Fibroblast of skin of right biceps (primary cell): ENCODE results near the gene RRH.
A peak's percentile ranks its signal among the peaks of the same experiment; 100 is the strongest.
"Not testable (repeated sequence)": the region's sequence is repeated elsewhere in the genome, so short reads cannot be mapped to it uniquely, and the experiment has no call there.

ENCODE experiments used
- DNase-seq: peaks from one replicate; pipeline ENCODE4 v3.0.0-alpha.2; 2013

The RRH gene, protein sequence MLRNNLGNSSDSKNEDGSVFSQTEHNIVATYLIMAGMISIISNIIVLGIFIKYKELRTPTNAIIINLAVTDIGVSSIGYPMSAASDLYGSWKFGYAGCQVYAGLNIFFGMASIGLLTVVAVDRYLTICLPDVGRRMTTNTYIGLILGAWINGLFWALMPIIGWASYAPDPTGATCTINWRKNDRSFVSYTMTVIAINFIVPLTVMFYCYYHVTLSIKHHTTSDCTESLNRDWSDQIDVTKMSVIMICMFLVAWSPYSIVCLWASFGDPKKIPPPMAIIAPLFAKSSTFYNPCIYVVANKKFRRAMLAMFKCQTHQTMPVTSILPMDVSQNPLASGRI

GRCh38 chr4:109827672-109828071, at the start of gene RRH:
Gene RRH (plus strand): TSS chr4:109827972. CDS start chr4:109828028, 56 bp downstream.
- DNase-seq: no peak

- not testable (repeated sequence) for DNase-seq
Measured at GRCh38 chr4:109782092-109782491, 45.7 kb upstream of the RRH start.

GRCh38 chr4:109786846-109787245, 40.9 kb upstream of the RRH start:
- DNase-seq: no peak

GRCh38 chr4:109787807-109788206, 40.0 kb upstream of the RRH start:
- no peak for DNase-seq

DNA sequence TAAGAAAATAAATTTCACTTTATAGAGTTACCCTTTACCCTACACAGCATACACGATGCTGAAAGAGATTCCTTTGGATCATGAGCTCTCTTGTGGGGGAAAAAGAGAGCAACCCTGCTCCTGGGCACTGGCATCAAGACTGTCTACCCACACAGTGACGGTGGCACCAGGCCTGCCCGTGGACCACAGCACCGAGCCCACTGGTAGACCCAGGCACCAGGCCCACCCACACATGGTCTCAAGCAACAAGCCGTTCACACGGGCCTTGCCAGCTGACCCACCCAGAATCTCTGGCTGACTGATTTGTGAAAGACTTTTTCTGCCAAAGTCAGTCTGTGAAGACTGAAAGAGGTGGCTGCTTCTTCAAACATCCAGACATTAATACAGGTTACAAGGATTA, 32.7 kb upstream of the RRH start:
- DNase-seq: no peak

DNA sequence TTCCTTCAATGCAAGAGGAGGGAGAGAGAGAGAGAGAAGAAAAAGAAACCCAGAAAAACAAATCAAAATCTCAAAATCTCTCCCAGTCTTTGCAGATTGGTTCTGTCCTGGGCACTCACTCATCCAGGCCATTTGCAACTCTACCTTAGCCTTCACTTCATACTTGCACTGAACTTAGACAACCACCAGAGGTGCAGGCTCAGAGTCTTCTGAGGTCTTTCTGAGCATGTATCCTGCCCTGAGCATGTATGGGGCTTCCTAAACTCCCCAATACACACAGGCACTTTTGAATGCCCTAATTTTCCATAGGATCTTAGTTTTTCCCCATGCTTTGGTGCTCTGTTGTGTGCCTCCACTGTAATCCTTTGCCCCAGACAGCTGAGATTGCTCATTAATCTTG, 28.9 kb upstream of the RRH start:
- no peak for DNase-seq

DNA sequence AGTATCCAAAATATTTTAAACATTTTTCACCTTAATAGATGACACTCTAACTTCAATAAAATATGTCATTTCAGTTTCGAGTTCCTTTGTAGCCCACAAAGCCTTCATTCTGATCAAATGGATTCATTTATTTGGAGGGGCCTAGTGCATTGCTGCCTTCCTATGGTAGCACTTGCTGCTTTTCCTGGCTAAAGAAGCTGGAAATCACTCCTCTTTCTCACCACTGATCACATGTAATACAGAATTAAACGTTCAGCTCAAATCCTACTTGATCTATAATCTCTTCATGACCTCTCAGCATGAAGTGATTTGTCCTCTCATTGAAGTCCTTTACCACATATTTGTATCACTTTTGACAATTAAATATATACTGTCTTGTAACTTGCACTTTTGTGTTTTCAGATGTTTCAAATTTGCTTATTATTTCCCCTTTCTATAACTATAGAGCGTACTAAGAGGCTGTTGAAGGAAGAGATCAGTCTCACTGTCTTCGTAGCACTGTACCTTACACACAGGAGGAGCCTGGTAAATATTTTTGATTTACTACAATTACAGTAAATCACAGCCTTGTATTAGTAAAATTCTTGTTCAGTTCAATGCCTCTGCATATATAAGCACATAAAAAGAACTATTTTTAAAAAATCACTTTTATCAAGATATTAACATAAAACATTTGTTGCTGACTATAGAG, 26.5 kb upstream of the RRH start:
- no peak for DNase-seq

DNA sequence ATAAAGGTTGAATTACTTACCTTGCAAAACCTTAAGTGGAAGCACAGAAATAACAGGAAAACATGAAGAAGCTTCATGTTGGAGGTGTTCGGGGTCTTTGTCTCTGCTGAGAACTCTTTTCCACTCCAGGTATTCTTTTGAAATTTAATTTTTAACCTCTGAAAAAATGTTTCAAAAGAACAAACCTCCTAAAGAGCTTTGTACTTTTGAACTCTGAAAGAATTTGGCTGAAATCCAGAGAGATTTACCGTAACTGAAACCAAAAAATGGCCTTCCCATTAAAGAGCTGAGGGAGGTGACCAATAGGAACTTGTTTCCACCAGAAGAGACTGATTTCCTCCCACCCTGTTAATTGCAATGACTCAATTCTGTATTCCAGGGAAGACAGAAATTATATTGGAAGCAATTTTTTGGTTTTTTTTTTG, 25.9 kb upstream of the RRH start, which contains the start of gene CFI:
Gene CFI (minus strand): TSS at position 105 of the 425 bp plus-strand sequence. CDS start 28 bp downstream, at position 77.
- DNase-seq: peak; percentile 84

DNA sequence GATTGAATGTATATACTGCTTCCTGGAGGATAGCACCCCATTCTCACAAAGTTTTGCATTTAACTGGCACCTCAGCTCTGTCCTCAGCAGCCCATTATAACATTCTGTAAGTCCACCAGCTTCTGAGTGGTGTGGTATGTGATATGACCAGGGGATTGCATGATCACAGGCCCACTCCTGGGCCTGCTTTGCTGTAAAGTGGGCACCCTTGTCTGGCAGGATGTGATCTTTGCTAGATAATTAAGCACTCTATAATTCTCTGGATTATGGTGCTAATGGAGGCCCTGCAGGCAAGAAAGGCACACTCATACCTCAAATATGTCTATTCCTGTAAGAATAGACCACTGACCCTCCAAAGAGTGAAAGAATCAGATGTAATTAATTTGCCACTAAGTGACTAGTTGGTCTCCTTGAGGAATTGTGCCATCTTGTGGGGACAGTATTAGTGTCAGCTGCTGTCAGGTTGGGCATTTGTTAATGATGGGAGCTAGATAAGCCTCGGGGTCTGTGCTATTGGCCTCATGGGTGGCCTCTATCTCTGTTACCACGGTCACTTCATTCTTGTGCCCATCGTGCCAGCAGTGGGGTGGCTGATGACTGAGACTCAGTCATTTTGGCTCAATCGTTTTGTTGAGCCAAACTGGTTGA, 23.7 kb upstream of the RRH start:
- peak; percentile 75 for DNase-seq

DNA sequence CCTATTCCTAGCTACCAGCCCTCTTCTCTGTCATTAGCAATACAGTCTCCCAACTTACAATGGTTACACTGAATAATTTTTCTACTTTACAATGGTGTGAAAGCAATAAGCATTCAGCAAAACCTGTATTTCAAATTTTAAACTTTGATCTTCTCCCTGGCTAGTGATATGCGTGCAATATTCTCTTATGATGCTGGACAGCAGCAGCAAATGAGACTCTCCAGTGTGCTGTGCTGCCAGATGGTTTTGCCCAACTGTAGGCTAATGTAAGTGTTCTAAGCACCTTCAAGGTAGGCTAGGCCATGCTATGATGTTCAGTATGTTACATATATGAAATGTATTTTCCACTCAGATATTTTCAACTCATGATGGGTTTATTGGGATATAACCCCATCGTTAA, 18.1 kb upstream of the RRH start:
- no peak for DNase-seq

GRCh38 chr4:109810552-109811387, 17.0 kb upstream of the RRH start:
- no peak for DNase-seq

- no peak for DNase-seq
Measured at GRCh38 chr4:109811707-109812106, 16.1 kb upstream of the RRH start.

DNA sequence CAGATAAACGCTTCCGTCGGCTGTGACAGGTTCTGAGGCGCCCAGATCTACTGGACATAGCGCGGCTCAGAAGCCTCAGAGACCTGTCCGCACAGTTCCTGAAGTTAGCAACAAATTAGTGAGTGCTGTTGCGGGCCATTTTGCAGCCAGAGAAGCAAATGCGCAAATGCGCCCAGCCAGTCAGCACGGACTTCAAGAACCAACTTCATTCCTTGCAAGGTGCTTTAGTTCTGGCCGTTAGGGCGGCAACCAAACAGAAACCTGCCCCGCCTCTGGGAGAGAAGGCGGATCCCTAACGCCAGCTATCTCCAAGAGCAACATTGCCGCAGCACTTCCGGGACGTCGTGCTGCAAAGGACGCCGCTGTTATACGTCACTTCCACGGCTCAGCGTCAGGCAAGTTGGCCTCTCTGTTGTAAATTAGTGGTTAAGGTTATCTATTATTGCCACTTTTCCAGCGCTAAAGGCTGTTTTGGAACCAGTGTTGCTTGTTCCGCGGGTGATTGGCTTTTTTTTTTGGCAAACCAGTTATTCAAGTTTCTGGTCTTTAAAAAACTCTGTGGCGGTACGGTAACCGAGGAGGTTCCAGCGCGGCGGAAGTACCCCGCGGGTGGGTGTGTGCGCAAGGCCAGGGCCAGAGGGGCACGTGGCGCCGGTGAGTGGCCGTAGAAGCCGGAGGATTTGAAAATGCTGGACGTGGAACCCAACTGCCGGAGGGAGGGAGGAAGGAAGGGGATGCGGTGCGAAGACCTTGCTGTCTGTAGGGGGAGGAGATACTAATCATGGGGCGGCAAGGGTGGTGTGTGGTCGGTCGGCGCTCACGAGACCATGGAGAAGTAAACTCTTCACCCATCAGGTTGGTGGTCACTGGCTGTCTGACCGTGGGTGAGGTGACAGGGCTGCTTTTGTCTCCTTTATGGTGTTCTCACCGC, 12.4 kb upstream of the RRH start, which contains the start of gene GAR1:
Gene GAR1 (plus strand): TSS at position 612 of the 931 bp plus-strand sequence. CDS start 403 bp downstream, outside the sequence.
- peak; percentile 92 for DNase-seq

- DNase-seq: no peak
Measured at GRCh38 chr4:109816082-109816442, 11.7 kb upstream of the RRH start.

- no peak for DNase-seq
Measured at GRCh38 chr4:109816894-109817293, 10.9 kb upstream of the RRH start.

- no peak for DNase-seq
Measured at GRCh38 chr4:109818268-109818667, 9.5 kb upstream of the RRH start.

DNA sequence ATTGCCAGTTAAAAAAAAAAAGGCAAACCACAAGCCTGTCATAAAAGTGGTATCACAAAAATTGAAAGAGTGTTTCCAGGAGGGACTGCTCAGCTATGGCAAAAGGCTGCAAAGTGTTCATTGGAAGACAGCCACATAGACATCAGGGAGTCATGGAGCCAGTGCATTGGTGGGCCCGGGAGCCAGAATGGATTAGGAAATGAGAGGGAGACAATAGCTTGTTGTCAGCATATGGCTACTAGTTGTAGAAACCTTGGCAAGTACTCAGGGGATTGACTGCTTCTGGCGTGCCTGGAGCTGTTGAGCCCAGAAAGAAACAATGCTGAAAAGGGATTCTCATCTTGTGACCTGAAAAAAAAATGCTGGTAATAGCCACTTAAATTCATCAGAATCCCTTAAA, 7.2 kb upstream of the RRH start:
- DNase-seq: no peak

GRCh38 chr4:109821185-109821584, 6.6 kb upstream of the RRH start:
- DNase-seq: no peak

- DNase-seq: peak; percentile 6
Measured at GRCh38 chr4:109826719-109827118, 1.1 kb upstream of the RRH start.

- no peak for DNase-seq
Measured at GRCh38 chr4:109833756-109834155, 6.0 kb downstream of the RRH start.

GRCh38 chr4:109836985-109837384, 9.2 kb downstream of the RRH start:
- DNase-seq: no peak
